T47D (cell line): ENCODE measurements around the gene SNURF.
A peak's percentile ranks its signal among the peaks of the same experiment; 100 is the strongest.
"Not testable (repeated sequence)": the region's sequence is repeated elsewhere in the genome, so short reads cannot be mapped to it uniquely, and the experiment has no call there.

Source experiments
- DNase-seq, 2 experiments: peaks; one replicate each; pipeline versions ENCODE4 v3.0.0 to v3.0.0-alpha.2; 2011 to 2012; ENCODE audit warnings: low read depth in 1 of 2, low spot score in 1 of 2
- JUND ChIP-seq: IDR thresholded peaks from 2 replicates; pipeline ENCODE4 v1.6.1; 2012; ENCODE audit warnings: low read depth
- in situ Hi-C: cut with HindIII; loops from 2 replicates; pipeline ENCODE4 v1.10.0; 2016; ENCODE audit warnings: low sequenced_read_pairs, low pct_unique_long_range_greater_than_20kb

The SNURF gene, protein sequence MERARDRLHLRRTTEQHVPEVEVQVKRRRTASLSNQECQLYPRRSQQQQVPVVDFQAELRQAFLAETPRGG

GRCh38 chr15:24954783-24955530 lies at the start of gene SNURF, which contains the start of gene SNRPN:
TSS of gene SNURF (plus strand) at chr15:24954987. CDS start at chr15:24955049, 62 bp downstream.
TSS of gene SNRPN (plus strand) at chr15:24954987. CDS start at chr15:24974454, 19,467 bp downstream.
- TF ChIP-seq JUND, result no peak
- in situ Hi-C loops, result no loop called here
- peak; percentile 38 to 71 for DNase-seq

- in situ Hi-C loops, result no loop called here
- DNase-seq, result no peak
- TF ChIP-seq JUND, result no peak
These were observed 38.3 kb upstream of the SNURF start for GRCh38 chr15:24916305-24917009.

GRCh38 chr15:24917431-24917830 lies 37.4 kb upstream of the SNURF start:
- no peak for TF ChIP-seq JUND
- no peak for DNase-seq
- in situ Hi-C loops, result no loop called here

DNA sequence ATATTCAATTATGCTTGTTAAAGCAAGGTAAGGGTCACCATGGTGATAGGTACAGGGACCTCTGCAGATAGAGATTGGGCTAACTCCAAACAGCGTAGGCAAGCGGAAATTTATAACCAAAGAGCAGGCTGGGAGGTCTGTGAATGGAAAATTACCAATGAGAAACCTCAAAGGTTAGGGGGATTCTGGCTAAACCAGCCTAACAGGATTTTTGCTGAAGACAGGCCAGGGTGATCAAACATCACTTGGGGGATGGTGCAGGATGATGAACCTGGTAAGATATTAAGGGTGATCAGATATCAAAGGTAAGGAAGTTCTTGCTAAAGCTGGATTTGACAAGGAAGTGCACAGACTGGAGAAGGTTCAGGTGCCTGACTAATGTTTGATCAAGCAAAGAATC lies 35.3 kb upstream of the SNURF start:
- DNase-seq, result no peak
- in situ Hi-C loops, result no loop called here

GRCh38 chr15:24922781-24923180 lies 32.0 kb upstream of the SNURF start:
- DNase-seq, in situ Hi-C loops: not testable (repeated sequence)

More for the DNA sequence above, 35.3 kb upstream of the SNURF start:
- no peak for TF ChIP-seq JUND

GRCh38 chr15:24924153-24924552 lies 30.6 kb upstream of the SNURF start:
- no peak for DNase-seq
- no peak for TF ChIP-seq JUND
- in situ Hi-C loops, result no loop called here

DNA sequence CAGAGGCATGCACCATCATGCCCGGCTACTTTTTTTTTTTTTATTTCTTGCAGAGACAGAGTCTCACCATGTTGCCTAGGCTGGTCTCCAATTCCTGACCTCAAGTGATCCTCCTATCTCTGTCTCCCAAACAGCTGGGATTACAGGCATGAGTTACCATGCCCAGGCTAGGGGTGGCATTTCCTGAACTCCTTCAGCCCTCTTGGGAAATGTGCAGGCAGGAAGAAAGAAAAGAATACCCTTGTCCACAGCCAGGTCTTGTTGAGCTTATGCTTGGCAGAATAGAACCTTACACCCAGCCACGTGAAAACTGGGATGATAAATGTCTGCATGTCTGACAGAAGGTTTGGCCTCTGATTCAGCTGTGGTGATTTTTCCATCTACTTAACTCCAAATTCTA lies 30.2 kb upstream of the SNURF start:
- no peak for TF ChIP-seq JUND
- no peak for DNase-seq
- in situ Hi-C loops, result no loop called here

GRCh38 chr15:24931874-24932732 lies 22.7 kb upstream of the SNURF start:
- DNase-seq, in situ Hi-C loops: not testable (repeated sequence)

DNA sequence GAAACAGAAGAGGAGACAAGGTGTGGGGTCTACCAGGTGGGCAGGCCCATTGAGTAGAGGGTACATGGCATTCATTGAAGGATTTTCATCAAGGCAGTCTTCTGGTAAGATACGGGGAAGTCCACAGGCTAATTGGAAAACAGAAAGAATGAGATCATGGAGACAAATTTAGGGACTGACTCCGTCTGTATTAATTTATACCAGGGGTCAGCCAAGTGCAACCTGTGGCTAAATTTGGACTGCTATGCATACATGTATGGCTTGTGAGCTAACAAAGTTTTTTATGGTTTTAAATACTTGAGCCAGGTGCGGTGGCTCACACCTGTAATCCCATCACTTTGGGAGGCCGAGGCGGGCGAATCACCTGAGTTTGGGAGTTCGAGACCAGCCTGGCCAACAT lies 21.1 kb upstream of the SNURF start:
- no peak for DNase-seq
- in situ Hi-C loops, result no loop called here
- no peak for TF ChIP-seq JUND

- DNase-seq, in situ Hi-C loops: not testable (repeated sequence)
These were observed 16.6 kb upstream of the SNURF start for GRCh38 chr15:24938224-24938623.

GRCh38 chr15:24940236-24940635 lies 14.6 kb upstream of the SNURF start:
- no peak for DNase-seq
- in situ Hi-C loops, result no loop called here
- no peak for TF ChIP-seq JUND

DNA sequence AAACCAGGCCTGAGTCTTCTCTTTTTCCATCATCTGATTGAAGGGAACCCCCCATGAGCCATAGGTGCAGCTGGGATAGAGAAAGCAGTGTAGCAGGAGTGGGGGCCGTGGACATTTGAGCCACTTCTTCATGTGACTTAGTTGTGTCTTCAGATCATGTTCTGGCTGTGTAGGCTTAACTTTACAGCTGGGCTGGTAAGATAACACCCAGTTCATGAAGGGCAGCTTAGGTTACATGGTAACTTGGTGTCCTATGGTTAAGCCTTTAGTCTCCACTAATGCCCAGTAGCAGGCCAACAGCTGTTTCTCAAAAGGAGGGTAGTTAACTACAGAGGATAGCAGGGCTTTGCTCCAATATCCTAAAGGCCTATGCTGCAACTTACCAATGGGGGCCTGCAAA lies 11.4 kb upstream of the SNURF start:
- in situ Hi-C loops, result no loop called here
- DNase-seq, result no peak
- TF ChIP-seq JUND, result no peak
